HG03175 (cell line): ENCODE data around the gene GNB1L.

Experiments used
- ATAC-seq: cut with Tn5 transposase; IDR thresholded peaks from one replicate; pipeline ENCODE4 v1.9.1; 2021; ENCODE audit warnings: mild to moderate bottlenecking, moderate library complexity; ENCODE audit not compliant: unreplicated experiment

GNB1L gene

DNA sequence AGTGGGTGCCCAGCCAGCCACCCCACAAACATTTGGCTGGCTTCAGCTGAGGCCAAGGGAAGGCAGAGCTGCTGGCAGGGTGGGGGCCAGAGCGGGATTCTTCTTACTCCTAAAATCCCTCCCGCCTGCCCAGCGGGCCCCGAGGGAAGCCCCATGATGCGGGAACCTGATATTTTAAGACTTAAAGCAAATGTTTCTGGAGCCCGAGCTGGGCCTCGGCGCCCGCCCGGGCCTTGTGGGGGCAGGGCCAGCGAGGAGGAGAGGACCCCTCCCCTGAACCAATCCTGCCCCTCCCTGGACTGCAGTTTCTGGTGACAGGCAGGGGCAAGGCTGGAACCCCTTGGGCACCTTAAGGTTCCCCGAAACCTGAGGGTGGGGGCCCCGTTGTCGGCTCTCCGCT is 114.1 kb downstream of the GNB1L start:
- no peak for ATAC-seq

- ATAC-seq, result no peak
These were observed 114.7 kb downstream of the GNB1L start for GRCh38 chr22:19739911-19740449.

DNA sequence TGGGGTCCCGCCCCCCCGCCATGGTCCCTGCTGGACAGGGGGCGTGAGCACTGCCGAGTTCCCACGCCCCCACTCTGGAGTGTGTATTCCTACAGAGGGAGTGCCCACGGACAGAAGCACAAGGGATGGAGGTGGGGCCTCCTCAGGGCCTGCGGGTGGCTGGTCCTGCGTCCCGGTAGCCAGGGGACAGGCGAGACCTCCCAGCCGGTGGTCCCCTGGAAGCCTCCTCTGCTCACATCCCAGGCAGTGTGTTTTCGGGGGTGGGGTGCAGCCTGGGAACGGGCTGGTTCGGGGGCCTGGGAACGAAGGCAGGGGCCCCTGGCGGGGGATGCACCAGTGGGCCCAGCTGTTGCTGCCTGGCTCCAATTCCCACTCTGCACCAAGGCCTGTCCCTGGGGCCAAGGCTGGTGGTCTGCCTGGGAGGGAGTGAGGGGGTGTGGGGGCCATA is 115.2 kb downstream of the GNB1L start:
- ATAC-seq, result no peak

DNA sequence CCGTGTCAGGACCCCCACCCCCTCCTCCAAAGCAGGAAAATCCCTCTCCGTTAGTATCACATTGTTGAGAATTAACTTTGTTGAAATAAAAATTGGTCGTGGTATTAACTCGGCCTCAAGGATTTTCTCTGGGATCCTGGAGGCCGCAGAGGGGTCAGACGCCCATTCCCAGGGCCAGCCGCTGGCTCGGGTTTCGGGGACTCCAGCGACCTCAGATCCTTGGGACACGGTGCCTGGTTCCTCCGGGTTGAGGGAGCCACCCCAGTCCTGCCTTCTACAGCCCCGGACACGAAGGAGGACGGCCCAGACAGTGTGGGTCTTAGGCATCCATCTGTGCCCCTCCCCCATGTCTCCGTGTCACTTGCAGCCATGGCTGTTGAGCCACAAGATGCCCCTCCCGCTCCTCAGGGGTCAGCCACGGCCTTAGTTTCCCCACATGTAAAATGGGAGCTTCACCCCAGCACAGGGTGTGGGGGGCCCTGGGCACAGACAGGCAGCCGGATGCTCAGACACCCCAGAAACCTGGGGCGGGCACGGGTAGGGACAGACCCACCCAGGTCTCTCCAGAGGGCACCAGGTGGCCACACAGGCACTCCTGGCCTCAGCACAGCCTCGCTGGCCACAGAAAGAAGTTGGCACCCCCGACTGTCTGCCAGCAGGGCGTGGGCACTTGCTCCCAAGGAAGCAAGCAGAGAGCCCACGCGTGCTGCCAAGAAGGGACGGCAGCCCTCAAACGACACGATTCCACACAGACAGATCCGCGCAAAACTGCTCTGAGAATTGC is 115.8 kb downstream of the GNB1L start:
- no peak for ATAC-seq

- ATAC-seq, result no peak
These were observed 116.6 kb downstream of the GNB1L start for GRCh38 chr22:19737846-19738663.

DNA sequence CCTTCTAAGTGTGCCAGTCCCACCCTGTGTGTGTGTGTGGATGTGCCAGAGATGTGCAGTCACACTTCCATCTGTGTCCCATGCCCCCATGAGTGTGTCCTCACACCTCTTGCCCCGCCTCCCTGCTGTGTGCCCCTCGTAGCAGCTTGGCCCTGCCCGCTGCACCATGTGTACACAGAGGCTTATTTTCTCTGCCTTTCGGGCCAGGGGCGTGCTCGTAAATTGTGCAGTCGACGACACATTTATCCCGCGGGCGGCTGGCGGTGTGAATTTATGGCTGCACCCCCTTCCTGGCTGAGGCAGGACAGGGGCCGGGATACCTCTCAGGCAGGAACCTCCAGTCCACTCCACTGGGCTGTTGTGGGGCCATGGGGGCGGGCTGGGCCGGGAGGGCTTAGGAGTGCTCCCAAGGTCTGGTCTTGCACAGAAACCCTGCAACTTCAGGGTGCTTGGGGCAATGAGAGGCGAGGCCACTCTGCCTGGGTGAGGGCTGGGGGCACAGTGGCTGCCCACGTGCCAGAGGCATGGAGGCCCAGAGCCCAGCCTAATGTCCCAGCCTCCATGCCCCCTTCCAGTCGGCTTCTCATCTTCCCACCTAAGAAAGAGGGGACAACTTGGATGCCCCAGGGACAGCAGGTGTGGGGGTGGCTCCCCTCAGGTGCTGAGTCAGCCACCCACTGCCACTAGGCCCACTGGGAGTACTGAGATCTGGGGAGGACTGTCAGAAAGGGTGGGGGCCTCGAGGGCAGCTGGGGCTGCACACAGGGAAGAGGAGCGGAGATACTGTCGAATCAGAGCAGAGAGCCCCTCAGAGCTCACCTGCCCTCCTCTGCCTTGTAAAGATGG is 118.8 kb downstream of the GNB1L start:
- no peak for ATAC-seq

DNA sequence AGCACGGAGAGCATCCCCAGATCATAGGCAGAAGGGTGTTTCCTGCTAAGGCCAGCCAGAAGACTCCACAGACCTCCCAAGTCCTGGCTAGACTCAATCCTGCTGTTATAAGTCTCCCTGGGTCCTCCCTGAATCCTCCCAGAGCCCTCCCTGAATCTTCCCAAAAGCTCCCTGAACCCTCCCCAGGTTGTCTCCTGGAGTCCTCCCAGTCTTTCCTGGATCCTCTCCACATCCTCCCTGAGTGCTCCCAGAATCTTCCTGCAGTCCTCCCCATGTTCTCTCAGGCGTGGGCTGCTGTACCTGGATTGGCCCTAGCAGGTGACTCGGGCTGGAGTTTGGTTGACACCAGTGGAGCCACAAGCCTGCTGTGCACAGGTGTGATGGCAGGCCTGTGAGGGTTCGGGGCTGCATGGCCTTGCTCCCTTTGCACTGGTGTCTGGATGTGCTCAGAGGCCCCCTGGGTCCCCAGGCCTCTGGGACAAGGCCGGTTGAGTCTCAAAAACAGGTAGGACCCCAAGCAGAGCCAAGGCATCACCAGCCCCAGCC is 119.8 kb downstream of the GNB1L start:
- ATAC-seq, result no peak

DNA sequence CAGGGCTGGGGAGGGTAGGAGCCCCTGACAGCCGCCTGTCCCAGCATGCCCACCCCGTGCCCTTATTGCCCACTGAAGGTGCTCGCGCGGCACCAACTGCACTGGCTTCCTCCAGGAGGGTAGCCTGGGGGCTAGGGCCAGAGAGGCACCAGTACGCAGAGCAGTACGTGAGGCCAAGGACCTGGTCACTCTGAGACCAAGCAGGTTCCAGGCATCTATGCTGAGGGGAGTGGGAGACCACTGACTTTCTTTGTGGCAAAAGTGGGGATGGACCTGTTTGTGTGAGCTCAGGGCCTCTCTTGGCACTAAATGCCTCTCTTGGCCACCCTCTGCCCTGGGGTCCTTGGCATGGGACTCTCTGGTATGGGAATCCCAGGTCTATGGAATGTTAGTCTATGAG is 120.5 kb downstream of the GNB1L start:
- ATAC-seq, result no peak

DNA sequence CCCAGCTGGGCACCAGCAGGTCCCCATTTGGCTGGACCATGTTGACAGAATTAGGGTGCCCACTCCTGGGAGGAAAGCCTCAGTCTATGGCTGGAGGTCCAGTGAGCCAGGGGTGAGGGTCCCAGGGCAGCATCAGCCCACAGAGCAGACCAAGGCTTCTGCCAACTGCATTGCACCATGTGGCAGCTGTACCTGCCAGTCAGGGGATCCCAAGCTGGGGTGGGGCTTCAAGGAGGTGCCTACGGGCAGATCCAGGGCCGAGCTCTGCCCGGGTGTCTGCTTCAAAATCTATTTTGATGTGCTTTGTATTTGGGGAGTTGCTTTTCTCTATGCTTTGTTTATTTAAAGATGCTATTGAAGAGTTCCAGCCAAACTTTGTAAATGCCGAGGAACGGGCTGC is 120.9 kb downstream of the GNB1L start:
- ATAC-seq, result no peak
